ENCODE data around the gene SLC27A1. TPM values are rescaled to one million over a fixed set of nuclear protein-coding genes. Genes with fewer than 3 reads are reported as not detected.

The SLC27A1 gene
- total and polyA plus RNA-seq, 9 of the 15 experiments (the other 6 are each of a cell fraction or from before 2014, with no cell fraction given), result 0.06 to 3.0 (median 1.1) TPM

DNA sequence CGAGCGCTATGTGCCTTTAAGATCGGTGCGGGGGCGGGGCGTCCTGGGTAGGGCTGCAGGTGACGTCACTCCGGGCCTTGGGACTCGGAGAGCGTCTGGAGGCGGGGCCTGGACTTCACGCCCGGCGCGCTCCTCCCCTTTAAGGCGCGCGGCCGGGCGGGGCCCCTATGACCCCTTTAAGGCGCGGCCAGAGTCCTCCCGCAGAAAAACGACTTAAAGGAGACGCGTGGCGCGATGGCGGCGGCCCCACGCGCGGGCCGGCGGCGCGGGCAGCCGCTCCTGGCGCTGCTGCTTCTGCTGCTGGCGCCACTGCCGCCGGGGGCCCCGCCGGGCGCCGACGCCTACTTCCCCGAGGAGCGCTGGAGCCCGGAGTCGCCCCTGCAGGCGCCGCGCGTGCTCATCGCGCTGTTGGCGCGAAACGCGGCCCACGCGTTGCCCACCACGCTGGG lies 85.2 kb downstream of the SLC27A1 start, which contains the start of gene COLGALT1 (continued):
- TF ChIP-seq, protein P1, sequence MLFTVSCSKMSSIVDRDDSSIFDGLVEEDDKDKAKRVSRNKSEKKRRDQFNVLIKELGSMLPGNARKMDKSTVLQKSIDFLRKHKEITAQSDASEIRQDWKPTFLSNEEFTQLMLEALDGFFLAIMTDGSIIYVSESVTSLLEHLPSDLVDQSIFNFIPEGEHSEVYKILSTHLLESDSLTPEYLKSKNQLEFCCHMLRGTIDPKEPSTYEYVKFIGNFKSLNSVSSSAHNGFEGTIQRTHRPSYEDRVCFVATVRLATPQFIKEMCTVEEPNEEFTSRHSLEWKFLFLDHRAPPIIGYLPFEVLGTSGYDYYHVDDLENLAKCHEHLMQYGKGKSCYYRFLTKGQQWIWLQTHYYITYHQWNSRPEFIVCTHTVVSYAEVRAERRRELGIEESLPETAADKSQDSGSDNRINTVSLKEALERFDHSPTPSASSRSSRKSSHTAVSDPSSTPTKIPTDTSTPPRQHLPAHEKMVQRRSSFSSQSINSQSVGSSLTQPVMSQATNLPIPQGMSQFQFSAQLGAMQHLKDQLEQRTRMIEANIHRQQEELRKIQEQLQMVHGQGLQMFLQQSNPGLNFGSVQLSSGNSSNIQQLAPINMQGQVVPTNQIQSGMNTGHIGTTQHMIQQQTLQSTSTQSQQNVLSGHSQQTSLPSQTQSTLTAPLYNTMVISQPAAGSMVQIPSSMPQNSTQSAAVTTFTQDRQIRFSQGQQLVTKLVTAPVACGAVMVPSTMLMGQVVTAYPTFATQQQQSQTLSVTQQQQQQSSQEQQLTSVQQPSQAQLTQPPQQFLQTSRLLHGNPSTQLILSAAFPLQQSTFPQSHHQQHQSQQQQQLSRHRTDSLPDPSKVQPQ (CRISPR knock-in tag; IDR thresholded peaks at IDR 0.05; ENCODE audit: borderline replicate concordance), result no peak
- TF ChIP-seq, protein P2, sequence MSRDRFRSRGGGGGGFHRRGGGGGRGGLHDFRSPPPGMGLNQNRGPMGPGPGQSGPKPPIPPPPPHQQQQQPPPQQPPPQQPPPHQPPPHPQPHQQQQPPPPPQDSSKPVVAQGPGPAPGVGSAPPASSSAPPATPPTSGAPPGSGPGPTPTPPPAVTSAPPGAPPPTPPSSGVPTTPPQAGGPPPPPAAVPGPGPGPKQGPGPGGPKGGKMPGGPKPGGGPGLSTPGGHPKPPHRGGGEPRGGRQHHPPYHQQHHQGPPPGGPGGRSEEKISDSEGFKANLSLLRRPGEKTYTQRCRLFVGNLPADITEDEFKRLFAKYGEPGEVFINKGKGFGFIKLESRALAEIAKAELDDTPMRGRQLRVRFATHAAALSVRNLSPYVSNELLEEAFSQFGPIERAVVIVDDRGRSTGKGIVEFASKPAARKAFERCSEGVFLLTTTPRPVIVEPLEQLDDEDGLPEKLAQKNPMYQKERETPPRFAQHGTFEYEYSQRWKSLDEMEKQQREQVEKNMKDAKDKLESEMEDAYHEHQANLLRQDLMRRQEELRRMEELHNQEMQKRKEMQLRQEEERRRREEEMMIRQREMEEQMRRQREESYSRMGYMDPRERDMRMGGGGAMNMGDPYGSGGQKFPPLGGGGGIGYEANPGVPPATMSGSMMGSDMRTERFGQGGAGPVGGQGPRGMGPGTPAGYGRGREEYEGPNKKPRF (IDR thresholded peaks at IDR 0.05; ENCODE audit: low read depth, low read length), result no peak
- peak; percentile 86 for TF ChIP-seq CREB1 (IDR thresholded peaks at IDR 0.05)
- peak; percentile 87 for TF ChIP-seq CREB1 (CRISPR knock-in tag; IDR thresholded peaks at IDR 0.05)
- TF ChIP-seq CBX1 (IDR thresholded peaks at IDR 0.05; ENCODE audit: low read depth), result no peak
- TF ChIP-seq ZNF384 (IDR thresholded peaks at IDR 0.05; ENCODE audit: low read depth, low read length), result no peak
- no peak for TF ChIP-seq ZNF41 (CRISPR knock-in tag; conservative IDR thresholded peaks at IDR 0.05)
- no peak for TF ChIP-seq ZNF561 (CRISPR knock-in tag; conservative IDR thresholded peaks at IDR 0.05)
- TF ChIP-seq, protein P3, sequence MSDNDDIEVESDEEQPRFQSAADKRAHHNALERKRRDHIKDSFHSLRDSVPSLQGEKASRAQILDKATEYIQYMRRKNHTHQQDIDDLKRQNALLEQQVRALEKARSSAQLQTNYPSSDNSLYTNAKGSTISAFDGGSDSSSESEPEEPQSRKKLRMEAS (CRISPR knock-in tag; IDR thresholded peaks at IDR 0.05), result peak; percentile 54; the same call in 1 of the 2 replicates
- no peak for TF ChIP-seq ZNF175 (CRISPR knock-in tag; IDR thresholded peaks at IDR 0.05; ENCODE audit: low read depth)
- TF ChIP-seq RBFOX2 (IDR thresholded peaks at IDR 0.05; ENCODE audit: low read depth, low read length), result no peak
- TF ChIP-seq ARID1B (IDR thresholded peaks at IDR 0.05), result no peak
- TF ChIP-seq U2AF1 (optimal IDR thresholded peaks at IDR 0.05; ENCODE audit: low read depth, low read length), result no peak
- TF ChIP-seq FOXA3 (CRISPR knock-in tag; conservative IDR thresholded peaks at IDR 0.05 in 1 of 2, IDR thresholded peaks at IDR 0.05 in 1 of 2), result no peak
- TF ChIP-seq NFIX (CRISPR knock-in tag; IDR thresholded peaks at IDR 0.05; ENCODE audit: low read depth), result no peak
- no peak for TF ChIP-seq NFIC (IDR thresholded peaks at IDR 0.05)
- no peak for TF ChIP-seq FIP1L1 (IDR thresholded peaks at IDR 0.05; ENCODE audit: low read depth, low read length, poor library complexity, severe bottlenecking)
- TF ChIP-seq, protein P4, sequence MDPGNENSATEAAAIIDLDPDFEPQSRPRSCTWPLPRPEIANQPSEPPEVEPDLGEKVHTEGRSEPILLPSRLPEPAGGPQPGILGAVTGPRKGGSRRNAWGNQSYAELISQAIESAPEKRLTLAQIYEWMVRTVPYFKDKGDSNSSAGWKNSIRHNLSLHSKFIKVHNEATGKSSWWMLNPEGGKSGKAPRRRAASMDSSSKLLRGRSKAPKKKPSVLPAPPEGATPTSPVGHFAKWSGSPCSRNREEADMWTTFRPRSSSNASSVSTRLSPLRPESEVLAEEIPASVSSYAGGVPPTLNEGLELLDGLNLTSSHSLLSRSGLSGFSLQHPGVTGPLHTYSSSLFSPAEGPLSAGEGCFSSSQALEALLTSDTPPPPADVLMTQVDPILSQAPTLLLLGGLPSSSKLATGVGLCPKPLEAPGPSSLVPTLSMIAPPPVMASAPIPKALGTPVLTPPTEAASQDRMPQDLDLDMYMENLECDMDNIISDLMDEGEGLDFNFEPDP (CRISPR knock-in tag; IDR thresholded peaks at IDR 0.05), result no peak
- no peak for TF ChIP-seq ZNF444 (CRISPR knock-in tag; IDR thresholded peaks at IDR 0.05)
- TF ChIP-seq HLTF (IDR thresholded peaks at IDR 0.05), result no peak
- no peak for TF ChIP-seq DIDO1 (tag; IDR thresholded peaks at IDR 0.05; ENCODE audit: low read depth)
- no peak for TF ChIP-seq ZNF780A (CRISPR knock-in tag; IDR thresholded peaks at IDR 0.05)
- no peak for TF ChIP-seq ZBED1 (IDR thresholded peaks at IDR 0.05)
- TF ChIP-seq PHF8 (IDR thresholded peaks at IDR 0.05; ENCODE audit: borderline replicate concordance, low read length), result peak; percentile 88; the same call in 1 of the 2 replicates
